HepG2 (cell line): ENCODE results near the gene FOXK2. TPM values are rescaled to one million over a fixed set of nuclear protein-coding genes. Genes with fewer than 3 reads are reported as not detected.
A peak's percentile ranks its signal among the peaks of the same experiment; 100 is the strongest.

Experiments
- AFF4 ChIP-seq: sonication (generic); formaldehyde crosslinking; IDR thresholded peaks from 2 replicates; pipeline ENCODE4 v1.4.0; 2020; ENCODE audit warnings: missing genetic modification reagents
- ARNT2 ChIP-seq: sonication (generic); formaldehyde crosslinking; IDR thresholded peaks from 2 replicates; pipeline ENCODE4 v1.8.0; 2022; ENCODE audit warnings: mild to moderate bottlenecking, low read depth, missing genetic modification reagents, moderate library complexity
- CHCHD3 ChIP-seq: sonication (generic); formaldehyde crosslinking; IDR thresholded peaks from 2 replicates; pipeline ENCODE4 v1.8.0; 2022; ENCODE audit warnings: mild to moderate bottlenecking, missing genetic modification reagents, moderate library complexity
- CHD2 ChIP-seq: IDR thresholded peaks from 2 replicates; pipeline ENCODE4 v1.6.1; 2011; ENCODE audit warnings: low read depth, low read length, improper control_type of control experiment
- DPF2 ChIP-seq: sonication (generic); formaldehyde crosslinking; IDR thresholded peaks from 2 replicates; pipeline ENCODE4 v1.4.0; 2020; ENCODE audit warnings: mild to moderate bottlenecking, low read depth, missing genetic modification reagents, borderline replicate concordance
- E2F5 ChIP-seq: sonication (generic); formaldehyde crosslinking; conservative IDR thresholded peaks from 2 replicates; pipeline ENCODE4 v1.4.0; 2020; ENCODE audit warnings: missing genetic modification reagents
- ETV5 ChIP-seq: IDR thresholded peaks from 2 replicates; pipeline ENCODE4 v1.6.1; 2018; ENCODE audit warnings: missing biosample characterization, missing genetic modification reagents, inconsistent platforms, borderline replicate concordance
- ETV6 ChIP-seq: sonication (generic); formaldehyde crosslinking; conservative IDR thresholded peaks from 2 replicates; pipeline ENCODE4 v1.4.0; 2020; ENCODE audit warnings: missing genetic modification reagents
- GABPA ChIP-seq, 2 experiments: IDR thresholded peaks; 2 replicates each; pipeline ENCODE4 v1.6.1; 2011 to 2016; ENCODE audit warnings: low read depth in 2 of 2, low read length in 1 of 2, missing biosample characterization in 1 of 2, missing genetic modification characterization in 1 of 2
- GZF1 ChIP-seq: sonication (generic); formaldehyde crosslinking; IDR thresholded peaks from 2 replicates; pipeline ENCODE4 v1.5.1; 2020; ENCODE audit warnings: mild to moderate bottlenecking, missing genetic modification reagents
- KLF15 ChIP-seq: sonication (generic); formaldehyde crosslinking; IDR thresholded peaks from 2 replicates; pipeline ENCODE4 v1.8.1; 2023; ENCODE audit warnings: borderline replicate concordance, mild to moderate bottlenecking, inconsistent platforms, missing genetic modification reagents, mixed read lengths
- MTF2 ChIP-seq: sonication (generic); formaldehyde crosslinking; IDR thresholded peaks from 2 replicates; pipeline ENCODE4 v1.5.0; 2020; ENCODE audit warnings: missing genetic modification reagents, borderline replicate concordance
- PBX2 ChIP-seq: IDR thresholded peaks from 2 replicates; pipeline ENCODE4 v1.6.1; 2016; ENCODE audit warnings: control low read depth
- PLRG1 ChIP-seq: fragments of 450-650 bp; conservative IDR thresholded peaks from 2 replicates; pipeline ENCODE4 v1.6.1; 2016
- POLR2G ChIP-seq: fragments of 200-400 bp; formaldehyde crosslinking; IDR thresholded peaks from 2 replicates; pipeline ENCODE4 v1.6.1; 2018; ENCODE audit warnings: mild to moderate bottlenecking, low read depth, low read length, moderate library complexity
- RORA ChIP-seq: sonication (generic); formaldehyde crosslinking; IDR thresholded peaks from 2 replicates; pipeline ENCODE4 v1.5.0; 2020; ENCODE audit warnings: mild to moderate bottlenecking, missing genetic modification reagents, moderate library complexity
- SMARCE1 ChIP-seq: fragments of 450-650 bp; IDR thresholded peaks from 2 replicates; pipeline ENCODE4 v1.6.1; 2017; ENCODE audit warnings: borderline replicate concordance
- ZBTB46 ChIP-seq: sonication (generic); formaldehyde crosslinking; IDR thresholded peaks from 2 replicates; pipeline ENCODE4 v1.4.0; 2020; ENCODE audit warnings: mild to moderate bottlenecking, missing genetic modification reagents, borderline replicate concordance
- ZFY ChIP-seq: sonication (generic); formaldehyde crosslinking; IDR thresholded peaks from 2 replicates; pipeline ENCODE4 v1.4.0; 2020; ENCODE audit warnings: missing genetic modification reagents
- ZNF235 ChIP-seq: sonication (generic); formaldehyde crosslinking; IDR thresholded peaks from 2 replicates; pipeline ENCODE4 v1.8.1; 2023; ENCODE audit warnings: mild to moderate bottlenecking, missing genetic modification reagents, borderline replicate concordance
- ZNF264 ChIP-seq: sonication (generic); formaldehyde crosslinking; IDR thresholded peaks from 2 replicates; pipeline ENCODE4 v1.4.0; 2020; ENCODE audit warnings: missing genetic modification reagents
- ZNF333 ChIP-seq: sonication (generic); formaldehyde crosslinking; IDR thresholded peaks from 2 replicates; pipeline ENCODE4 v1.4.0; 2020; ENCODE audit warnings: mild to moderate bottlenecking, missing genetic modification reagents, borderline replicate concordance
- ZNF335 ChIP-seq: sonication (generic); formaldehyde crosslinking; IDR thresholded peaks from 2 replicates; pipeline ENCODE4 v1.4.0; 2020; ENCODE audit warnings: missing genetic modification reagents
- ZNF558 ChIP-seq: sonication (generic); formaldehyde crosslinking; IDR thresholded peaks from 2 replicates; pipeline ENCODE4 v1.9.0; 2022; ENCODE audit warnings: mild to moderate bottlenecking, missing genetic modification reagents, borderline replicate concordance
- polyA plus RNA-seq, 8 experiments: library from polyadenylated mRNA; depleted of rRNA in 3 of 8; stranded (reverse) in 7 of 8; unstranded in 1 of 8; fragments of >200 nt; fragmentation: Illumina TruSeq in 4 of 8; extraction: Trizol in 4 of 8; gene quantifications; 2 replicates each; pipeline versions ENCODE4 v1.2.1 to v1.2.3, GENCODE V29; 2011 to 2016; ENCODE audit warnings: low read depth in 4 of 8, missing spikeins in 1 of 8, mixed read lengths in 1 of 8; ENCODE audit not compliant: insufficient read depth in 1 of 8
- total RNA-seq, 5 experiments: library from RNA; depleted of rRNA; stranded (reverse); fragments of >200 nt; fragmentation: Illumina TruSeq; extraction: Trizol; gene quantifications; 2 replicates each; pipeline ENCODE4 v1.2.3, GENCODE V29; 2016; ENCODE audit warnings: low read depth in 1 of 5

The FOXK2 gene
- total and polyA plus RNA-seq, 2 of the 13 experiments (the other 11 are each of a cell fraction or from before 2014, with no cell fraction given), result 67.1 to 67.2 TPM

- TF ChIP-seq RORA (CRISPR knock-in tag) (no peak), MTF2 (CRISPR knock-in tag) (0 out of 2 replicates have a peak, but pooled peaks have one; percentile 39), ARNT2 (CRISPR knock-in tag) (peak; percentile 96), E2F5 (CRISPR knock-in tag) (peak; percentile 51; the same call in 1 of the 2 replicates), ZNF235 (CRISPR knock-in tag) (no peak), POLR2G (peak; percentile 95), ZNF558 (CRISPR knock-in tag) (no peak; the same call in 1 of the 2 replicates), KLF15 (0 out of 2 replicates have a peak, but pooled peaks have one; percentile 35), CHCHD3 (peak; percentile 98), CHD2 (no peak), SMARCE1 (no peak), ZNF335 (CRISPR knock-in tag) (peak; percentile 41; the same call in 1 of the 2 replicates), PBX2 (no peak), ZNF333 (CRISPR knock-in tag) (peak; percentile 67; the same call in 1 of the 2 replicates), GZF1 (peak; percentile 76; the same call in 1 of the 2 replicates), ETV5 (CRISPR knock-in tag) (peak; percentile 98), ETV6 (CRISPR knock-in tag) (peak; percentile 94), ZNF264 (CRISPR knock-in tag) (no peak), ZFY (CRISPR knock-in tag) (peak; percentile 99), GABPA (IDR thresholded peaks at IDR 0.05; ENCODE audit: low read depth, low read length) (peak; percentile 82), GABPA (CRISPR knock-in tag; IDR thresholded peaks at IDR 0.05; ENCODE audit: low read depth) (peak; percentile 83), DPF2 (CRISPR knock-in tag) (no peak), PLRG1 (no peak), AFF4 (0 out of 2 replicates have a peak, but pooled peaks have one; percentile 54), ZBTB46 (CRISPR knock-in tag) (no peak)
These were observed 128.7 kb downstream of the FOXK2 start, which contains the start of gene WDR45B (continued) for GRCh38 chr17:82648165-82648668.
